Panc1 (cell line): Measurements from ENCODE around the gene COL5A1. TPM values are rescaled to one million over a fixed set of nuclear protein-coding genes. Genes with fewer than 3 reads are reported as not detected.

Experiments
- ATAC-seq: fragments of 200-7000 bp; cut with Tn5 transposase; 2 replicates; pipeline ENCODE4 v1.9.1; 2020; ENCODE audit warnings: mild to moderate bottlenecking, moderate library complexity
- BruUV-seq: library from RNA; stranded (reverse); fragments of 400-500 nt; replicated peaks from 2 replicates; lab custom pipeline; 2021; lab: Mats Ljungman, UMichigan
- CTCF ChIA-PET: fragments of 300-600 bp; sonication (Branson Sonifier 250); formaldehyde crosslinking; loops from one replicate; lab custom pipeline; 2022; ENCODE audit warnings: antibody characterized with exemption; lab: Charles Lee
- POLR2A ChIA-PET: fragments of 300-600 bp; sonication (Branson Sonifier 250); formaldehyde crosslinking; loops from one replicate; lab custom pipeline; 2022; ENCODE audit warnings: antibody characterized with exemption; lab: Charles Lee
- DNase-seq: peaks from one replicate; pipeline ENCODE4 v3.0.0-alpha.2; 2010; ENCODE audit warnings: low read depth, low spot score
- H3K27ac ChIP-seq: 2 replicates; pipeline ENCODE4 v1.5.1; 2011; ENCODE audit warnings: mild to moderate bottlenecking, low read length, inconsistent platforms
- H3K27me3 ChIP-seq: fragments of 200-500 bp; sonication (Bioruptor generic); 2 replicates; pipeline ENCODE4 v1.6.0; 2014; ENCODE audit warnings: low read length, inconsistent platforms; ENCODE audit not compliant: control insufficient read depth, insufficient read depth
- H3K36me3 ChIP-seq: fragments of 200-500 bp; sonication (Bioruptor generic); 2 replicates; pipeline ENCODE4 v1.5.1; 2014; ENCODE audit warnings: inconsistent platforms, mild to moderate bottlenecking, low read length, moderate library complexity; ENCODE audit not compliant: control insufficient read depth, insufficient read depth
- H3K4me1 ChIP-seq: 2 replicates; pipeline ENCODE4 v1.5.1; 2011; ENCODE audit warnings: inconsistent platforms, mild to moderate bottlenecking, low read length, moderate library complexity; ENCODE audit not compliant: control insufficient read depth, insufficient read depth
- H3K4me3 ChIP-seq, 2 experiments: 2 replicates each; pipeline ENCODE4 v1.5.1; 2011 to 2012; ENCODE audit warnings: low read depth in 2 of 2, low read length in 2 of 2, mild to moderate bottlenecking in 2 of 2, inconsistent platforms in 1 of 2, moderate library complexity in 1 of 2
- H3K9me3 ChIP-seq: fragments of 200-500 bp; sonication (Bioruptor generic); 2 replicates; pipeline ENCODE4 v1.5.1; 2014; ENCODE audit warnings: low read depth, mild to moderate bottlenecking, inconsistent platforms, low read length, moderate library complexity; ENCODE audit not compliant: control insufficient read depth, insufficient read depth
- POLR2AphosphoS5 ChIP-seq: IDR thresholded peaks from 2 replicates; pipeline ENCODE4 v1.6.1; 2012; ENCODE audit warnings: mild to moderate bottlenecking, low read depth, low read length, moderate library complexity
- SIN3A ChIP-seq: IDR thresholded peaks from 2 replicates; pipeline ENCODE4 v1.6.1; 2012; ENCODE audit warnings: low read depth, mild to moderate bottlenecking, low read length, moderate library complexity, borderline replicate concordance; ENCODE audit not compliant: insufficient read depth
- TCF7L2 ChIP-seq: IDR thresholded peaks from 2 replicates; pipeline ENCODE4 v1.6.1; 2011; ENCODE audit warnings: mild to moderate bottlenecking, low read depth, low read length, inconsistent platforms
- in situ Hi-C: cut with HindIII; loops from 2 replicates; pipeline ENCODE4 v1.10.0; 2016; ENCODE audit warnings: low sequenced_read_pairs, low pct_unique_long_range_greater_than_20kb
- intact Hi-C: fragments of 100-400 bp; cut with micrococcal nuclease; formaldehyde crosslinking; loops from one replicate; pipeline ENCODE4 v1.10.0; 2022; ENCODE audit not compliant: unreplicated experiment
- total RNA-seq: library from RNA; stranded (reverse); gene quantifications from one replicate; pipeline ENCODE4 v1.2.1, GENCODE V29; 2021; ENCODE audit not compliant: unreplicated experiment
- TF ChIP-seq, protein P1 (sequence below), 2 experiments: IDR thresholded peaks; 2 replicates each; pipeline ENCODE4 v1.6.1; 2011 to 2012; ENCODE audit warnings: low read depth in 2 of 2, control low read depth in 1 of 2, low read length in 1 of 2, mild to moderate bottlenecking in 1 of 2, moderate library complexity in 1 of 2; ENCODE audit not compliant: insufficient read depth in 1 of 2
- TF ChIP-seq, protein P2 (sequence below): fragments of 450-650 bp; IDR thresholded peaks from 2 replicates; pipeline ENCODE4 v1.5.1; 2017; ENCODE audit warnings: mild to moderate bottlenecking

The COL5A1 gene
- total RNA-seq, 1 experiment from 2014 or later, result 5.7 TPM

DNA sequence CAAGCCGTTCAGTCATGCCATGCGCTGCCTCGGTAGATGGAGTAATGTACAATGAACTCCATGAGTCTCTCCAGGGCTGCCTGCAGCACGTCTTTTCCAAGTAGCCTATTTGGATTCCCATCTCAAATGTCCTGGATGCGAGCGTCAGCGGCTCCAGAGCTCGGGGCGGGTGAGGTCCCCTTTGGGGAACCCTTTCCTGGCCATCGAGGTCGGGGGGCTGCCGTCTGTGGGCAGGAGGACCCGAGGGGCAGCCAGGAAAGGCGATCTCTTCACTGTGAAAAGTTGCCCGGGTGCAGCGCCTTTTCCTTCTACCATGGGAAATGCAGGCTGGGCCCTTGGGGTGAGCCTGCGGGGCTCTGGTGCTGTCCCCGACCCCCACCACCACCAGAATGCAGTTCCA is 202.1 kb downstream of the COL5A1 start:
- Histone ChIP-seq H3K36me3 (no peaks in the 10 kb centered on the region), H3K9me3 (no peaks in the 10 kb centered on the region), H3K4me3 (no peak overlapping the region), H3K4me1 (no peaks in the 10 kb centered on the region), H3K27ac (no peak overlapping the region), H3K27me3 (no peaks in the 10 kb centered on the region)
- in situ Hi-C loops, result no loop called here
- no peak for DNase-seq
- CTCF ChIA-PET, result no interaction called here
- no peak for ATAC-seq
- no peak for TF ChIP-seq TCF7L2
- no peak for TF ChIP-seq SIN3A
- no peak for TF ChIP-seq POLR2AphosphoS5
- TF ChIP-seq, protein P1, sequence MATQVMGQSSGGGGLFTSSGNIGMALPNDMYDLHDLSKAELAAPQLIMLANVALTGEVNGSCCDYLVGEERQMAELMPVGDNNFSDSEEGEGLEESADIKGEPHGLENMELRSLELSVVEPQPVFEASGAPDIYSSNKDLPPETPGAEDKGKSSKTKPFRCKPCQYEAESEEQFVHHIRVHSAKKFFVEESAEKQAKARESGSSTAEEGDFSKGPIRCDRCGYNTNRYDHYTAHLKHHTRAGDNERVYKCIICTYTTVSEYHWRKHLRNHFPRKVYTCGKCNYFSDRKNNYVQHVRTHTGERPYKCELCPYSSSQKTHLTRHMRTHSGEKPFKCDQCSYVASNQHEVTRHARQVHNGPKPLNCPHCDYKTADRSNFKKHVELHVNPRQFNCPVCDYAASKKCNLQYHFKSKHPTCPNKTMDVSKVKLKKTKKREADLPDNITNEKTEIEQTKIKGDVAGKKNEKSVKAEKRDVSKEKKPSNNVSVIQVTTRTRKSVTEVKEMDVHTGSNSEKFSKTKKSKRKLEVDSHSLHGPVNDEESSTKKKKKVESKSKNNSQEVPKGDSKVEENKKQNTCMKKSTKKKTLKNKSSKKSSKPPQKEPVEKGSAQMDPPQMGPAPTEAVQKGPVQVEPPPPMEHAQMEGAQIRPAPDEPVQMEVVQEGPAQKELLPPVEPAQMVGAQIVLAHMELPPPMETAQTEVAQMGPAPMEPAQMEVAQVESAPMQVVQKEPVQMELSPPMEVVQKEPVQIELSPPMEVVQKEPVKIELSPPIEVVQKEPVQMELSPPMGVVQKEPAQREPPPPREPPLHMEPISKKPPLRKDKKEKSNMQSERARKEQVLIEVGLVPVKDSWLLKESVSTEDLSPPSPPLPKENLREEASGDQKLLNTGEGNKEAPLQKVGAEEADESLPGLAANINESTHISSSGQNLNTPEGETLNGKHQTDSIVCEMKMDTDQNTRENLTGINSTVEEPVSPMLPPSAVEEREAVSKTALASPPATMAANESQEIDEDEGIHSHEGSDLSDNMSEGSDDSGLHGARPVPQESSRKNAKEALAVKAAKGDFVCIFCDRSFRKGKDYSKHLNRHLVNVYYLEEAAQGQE (IDR thresholded peaks at IDR 0.05; ENCODE audit: insufficient read depth in 1 of 2, low read depth in 2 of 2, low read length in 1 of 2), result no peak
- TF ChIP-seq, protein P2, sequence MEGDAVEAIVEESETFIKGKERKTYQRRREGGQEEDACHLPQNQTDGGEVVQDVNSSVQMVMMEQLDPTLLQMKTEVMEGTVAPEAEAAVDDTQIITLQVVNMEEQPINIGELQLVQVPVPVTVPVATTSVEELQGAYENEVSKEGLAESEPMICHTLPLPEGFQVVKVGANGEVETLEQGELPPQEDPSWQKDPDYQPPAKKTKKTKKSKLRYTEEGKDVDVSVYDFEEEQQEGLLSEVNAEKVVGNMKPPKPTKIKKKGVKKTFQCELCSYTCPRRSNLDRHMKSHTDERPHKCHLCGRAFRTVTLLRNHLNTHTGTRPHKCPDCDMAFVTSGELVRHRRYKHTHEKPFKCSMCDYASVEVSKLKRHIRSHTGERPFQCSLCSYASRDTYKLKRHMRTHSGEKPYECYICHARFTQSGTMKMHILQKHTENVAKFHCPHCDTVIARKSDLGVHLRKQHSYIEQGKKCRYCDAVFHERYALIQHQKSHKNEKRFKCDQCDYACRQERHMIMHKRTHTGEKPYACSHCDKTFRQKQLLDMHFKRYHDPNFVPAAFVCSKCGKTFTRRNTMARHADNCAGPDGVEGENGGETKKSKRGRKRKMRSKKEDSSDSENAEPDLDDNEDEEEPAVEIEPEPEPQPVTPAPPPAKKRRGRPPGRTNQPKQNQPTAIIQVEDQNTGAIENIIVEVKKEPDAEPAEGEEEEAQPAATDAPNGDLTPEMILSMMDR, result no peak
- POLR2A ChIA-PET, result no interaction called here
- no TSS peak for BruUV-seq
- intact Hi-C loops, result no loop called here

DNA sequence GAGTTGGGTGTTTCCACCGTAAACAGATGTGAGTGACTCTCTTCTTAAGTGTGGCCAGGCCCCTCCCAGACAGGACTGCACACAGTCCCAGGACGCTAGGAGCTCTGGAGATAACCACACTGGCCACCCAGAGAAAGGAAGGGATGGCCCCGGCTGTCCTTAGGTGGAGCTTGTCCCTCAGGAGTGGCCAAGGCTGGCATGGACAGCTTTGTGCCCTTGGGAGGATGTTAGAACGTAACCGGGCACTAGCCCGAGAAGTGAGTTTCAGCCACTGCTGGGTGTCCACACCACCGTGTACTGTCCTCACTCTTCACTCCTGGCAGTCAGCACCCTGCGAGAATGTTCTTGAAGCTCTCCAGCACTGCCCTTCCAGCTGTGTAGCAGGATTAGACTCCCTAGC is 203.2 kb downstream of the COL5A1 start:
- no peak overlapping the region for H3K27ac ChIP-seq
- ChIA-PET POLR2A (no interaction called here), CTCF (interaction anchor here (0.5 kb wide), 1 partner anchor 1480 kb away, joined by 4 read pairs; no protein-coding TSS in a partner anchor)
- intact Hi-C loops (no loop called here), in situ Hi-C loops (no loop called here)
- H3K9me3 ChIP-seq, result no peaks in the 10 kb centered on the region
- no TSS peak for BruUV-seq
- no peak for ATAC-seq
- DNase-seq, result no peak
- H3K4me1 ChIP-seq, result no peaks in the 10 kb centered on the region
- no peaks in the 10 kb centered on the region for H3K36me3 ChIP-seq
- TF ChIP-seq, protein P1 (IDR thresholded peaks at IDR 0.05; ENCODE audit: insufficient read depth in 1 of 2, low read depth in 2 of 2, low read length in 1 of 2), result no peak
- TF ChIP-seq TCF7L2 (no peak), POLR2AphosphoS5 (no peak), SIN3A (no peak)
- TF ChIP-seq, protein P2, result no peak
- no peaks in the 10 kb centered on the region for H3K27me3 ChIP-seq
- H3K4me3 ChIP-seq, result no peak overlapping the region
